C4-2B (cell line): Measurements from ENCODE around the gene P2RY8.

ENCODE experiments used
- ZFX ChIP-seq: fragments of 450-650 bp; IDR thresholded peaks from 2 replicates; pipeline ENCODE4 v1.6.1; 2017
- TF ChIP-seq, protein P1 (sequence below): fragments of 450-650 bp; conservative IDR thresholded peaks from 2 replicates; pipeline ENCODE4 v1.5.1; 2017; ENCODE audit warnings: mild to moderate bottlenecking

DNA sequence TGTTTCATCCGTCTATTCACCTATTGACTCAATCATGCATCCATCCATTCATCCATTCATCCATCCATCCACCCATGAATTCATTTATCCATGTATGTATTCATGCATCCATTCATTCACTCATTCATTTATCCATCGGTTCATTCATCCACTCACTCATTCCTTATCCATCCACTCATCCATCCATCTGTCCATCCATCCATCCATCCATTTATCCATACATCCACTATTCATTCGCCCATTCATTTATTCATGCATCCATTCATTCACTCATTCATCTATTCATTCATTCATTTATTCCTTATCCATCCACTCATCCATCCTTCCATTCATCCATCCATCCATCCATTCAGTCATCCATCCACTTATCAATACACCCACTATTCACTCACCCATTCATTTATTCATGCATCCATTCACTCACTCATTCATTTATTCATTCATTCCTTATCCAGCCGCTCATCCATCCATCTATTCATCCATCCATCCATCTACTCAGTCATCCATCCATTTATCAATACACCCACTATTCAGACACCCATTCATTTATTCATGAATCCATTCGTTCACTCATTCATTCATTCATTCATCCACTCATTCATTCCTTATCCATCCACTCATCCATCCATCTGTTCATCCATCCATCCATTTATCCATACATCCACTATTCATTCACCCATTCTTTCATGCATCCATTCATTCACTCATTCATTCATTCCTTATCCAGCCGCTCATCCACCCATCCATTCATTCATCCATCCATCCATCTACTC is 11.2 kb downstream of the P2RY8 start:
- TF ChIP-seq, protein P1, sequence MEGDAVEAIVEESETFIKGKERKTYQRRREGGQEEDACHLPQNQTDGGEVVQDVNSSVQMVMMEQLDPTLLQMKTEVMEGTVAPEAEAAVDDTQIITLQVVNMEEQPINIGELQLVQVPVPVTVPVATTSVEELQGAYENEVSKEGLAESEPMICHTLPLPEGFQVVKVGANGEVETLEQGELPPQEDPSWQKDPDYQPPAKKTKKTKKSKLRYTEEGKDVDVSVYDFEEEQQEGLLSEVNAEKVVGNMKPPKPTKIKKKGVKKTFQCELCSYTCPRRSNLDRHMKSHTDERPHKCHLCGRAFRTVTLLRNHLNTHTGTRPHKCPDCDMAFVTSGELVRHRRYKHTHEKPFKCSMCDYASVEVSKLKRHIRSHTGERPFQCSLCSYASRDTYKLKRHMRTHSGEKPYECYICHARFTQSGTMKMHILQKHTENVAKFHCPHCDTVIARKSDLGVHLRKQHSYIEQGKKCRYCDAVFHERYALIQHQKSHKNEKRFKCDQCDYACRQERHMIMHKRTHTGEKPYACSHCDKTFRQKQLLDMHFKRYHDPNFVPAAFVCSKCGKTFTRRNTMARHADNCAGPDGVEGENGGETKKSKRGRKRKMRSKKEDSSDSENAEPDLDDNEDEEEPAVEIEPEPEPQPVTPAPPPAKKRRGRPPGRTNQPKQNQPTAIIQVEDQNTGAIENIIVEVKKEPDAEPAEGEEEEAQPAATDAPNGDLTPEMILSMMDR = no peak
- TF ChIP-seq ZFX = no peak
